Ectodermal cell (in vitro differentiated cells): ENCODE data around the gene TLR7.

Source experiments
- H3K27ac ChIP-seq: 2 replicates; pipeline ENCODE4 v1.7.0; 2013; ENCODE audit warnings: mild to moderate bottlenecking, low read depth, low read length; ENCODE audit not compliant: insufficient read depth, poor library complexity, severe bottlenecking
- H3K27me3 ChIP-seq: 2 replicates; pipeline ENCODE4 v1.7.0; 2013; ENCODE audit warnings: mild to moderate bottlenecking, low read length; ENCODE audit not compliant: insufficient read depth, control insufficient read depth, poor library complexity, severe bottlenecking
- H3K36me3 ChIP-seq: one replicate; pipeline ENCODE4 v1.7.0; 2013; ENCODE audit warnings: low read length; ENCODE audit not compliant: control insufficient read depth, insufficient read depth
- H3K4me1 ChIP-seq: one replicate; pipeline ENCODE4 v1.7.0; 2013; ENCODE audit warnings: low read length; ENCODE audit not compliant: control insufficient read depth, insufficient read depth
- H3K4me3 ChIP-seq: 2 replicates; pipeline ENCODE4 v1.7.0; 2013; ENCODE audit warnings: low read depth, low read length, control low read depth; ENCODE audit not compliant: insufficient read depth
- H3K9me3 ChIP-seq: 2 replicates; pipeline ENCODE4 v1.7.0; 2013; ENCODE audit warnings: mild to moderate bottlenecking, low read length, moderate library complexity; ENCODE audit not compliant: control insufficient read depth
- WGBS, 2 experiments: methylation state at CpG; one replicate each; pipeline ENCODE4 v1.1.7; 2013; ENCODE audit warnings: missing lambda C conversion rate in 2 of 2; 5-methylcytosine and 5-hydroxymethylcytosine counted together

The TLR7 gene

GRCh38 chrX:12867685-12868084, 813 bp downstream of the TLR7 start:
- Histone ChIP-seq H3K4me3 (no peak overlapping the region), H3K4me1 (no peaks in the 10 kb centered on the region), H3K9me3 (no peaks in the 10 kb centered on the region), H3K36me3 (no peaks in the 10 kb centered on the region), H3K27ac (no peak overlapping the region), H3K27me3 (no peaks in the 10 kb centered on the region)
- WGBS, 2 experiments, result 95 to 98% methylated on average over 3 to 4 of the region's 4 CpGs

DNA sequence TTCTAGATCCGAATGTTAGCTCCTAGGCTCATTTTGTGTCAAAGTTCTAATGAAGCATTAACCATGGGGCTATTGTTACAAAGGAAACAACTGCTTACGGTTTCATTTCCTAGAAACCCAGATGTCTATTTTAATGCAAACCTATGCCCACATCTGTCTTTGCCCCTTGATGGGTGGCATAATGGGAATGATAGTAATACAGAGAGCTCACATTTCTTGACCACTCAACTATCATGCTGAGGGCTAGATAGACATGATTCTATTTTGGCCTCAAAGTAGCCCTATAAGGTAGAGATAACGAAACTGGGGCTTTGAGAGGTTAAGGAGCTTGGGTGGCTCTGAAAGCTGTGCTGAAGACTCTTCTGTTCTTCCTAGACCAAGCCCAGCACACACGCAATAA, 1.9 kb downstream of the TLR7 start:
- WGBS, 2 experiments, result 96 to 100% methylated on average over 2 of the region's 4 CpGs
- Histone ChIP-seq H3K4me3 (no peak overlapping the region), H3K36me3 (no peaks in the 10 kb centered on the region), H3K4me1 (no peaks in the 10 kb centered on the region), H3K9me3 (no peaks in the 10 kb centered on the region), H3K27me3 (no peaks in the 10 kb centered on the region), H3K27ac (no peak overlapping the region)

GRCh38 chrX:12871257-12871656, 4.4 kb downstream of the TLR7 start:
- no peaks in the 10 kb centered on the region for H3K4me1 ChIP-seq
- H3K9me3 ChIP-seq, result no peaks in the 10 kb centered on the region
- no peak overlapping the region for H3K4me3 ChIP-seq
- 65 to 68% methylated on average over 6 of the region's 6 CpGs for WGBS, 2 experiments
- H3K27me3 ChIP-seq, result no peaks in the 10 kb centered on the region
- H3K36me3 ChIP-seq, result no peaks in the 10 kb centered on the region
- H3K27ac ChIP-seq, result no peak overlapping the region

DNA sequence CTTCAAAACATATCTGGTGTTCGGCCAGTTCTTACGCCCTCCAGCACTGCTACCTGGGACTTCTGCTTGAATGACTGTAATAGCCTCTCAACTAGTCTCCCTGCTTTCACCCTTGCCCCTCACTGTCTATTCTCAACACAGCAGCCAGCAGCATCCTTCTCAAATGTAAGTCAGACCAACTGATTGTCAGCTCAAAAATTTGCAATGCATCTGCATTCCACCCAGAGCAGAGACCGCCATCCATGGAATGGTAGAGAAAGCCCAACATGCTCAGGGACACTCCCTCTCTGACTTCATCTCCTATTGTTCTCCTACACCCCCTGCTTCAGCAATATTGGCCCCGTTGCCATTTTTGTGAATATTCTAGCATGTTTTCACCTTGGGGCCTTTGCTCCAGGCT, 5.9 kb downstream of the TLR7 start:
- Histone ChIP-seq H3K4me1 (no peaks in the 10 kb centered on the region), H3K27me3 (no peaks in the 10 kb centered on the region), H3K9me3 (no peaks in the 10 kb centered on the region), H3K4me3 (no peak overlapping the region), H3K36me3 (no peaks in the 10 kb centered on the region), H3K27ac (no peak overlapping the region)
- WGBS, 2 experiments, result 91 to 92% methylated on average over 4 of the region's 4 CpGs

DNA sequence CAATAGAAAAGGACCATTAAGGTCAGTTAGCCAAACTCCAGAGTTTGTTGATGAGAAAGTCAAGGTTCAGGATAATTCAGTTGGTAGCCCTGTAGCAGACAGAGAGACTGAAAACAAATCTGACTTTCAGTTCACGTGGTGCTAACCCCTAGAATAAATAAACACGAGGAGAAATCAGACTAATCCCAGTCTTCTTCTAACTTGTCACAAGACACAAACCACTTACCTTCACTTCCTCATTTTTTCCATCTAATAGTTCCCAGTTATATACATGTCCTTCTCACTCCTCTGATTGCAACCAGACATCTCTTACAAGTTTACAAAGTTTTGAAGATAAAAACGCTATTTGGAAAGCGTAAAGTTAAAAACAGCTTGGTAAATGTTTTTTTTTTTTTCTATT, 7.7 kb downstream of the TLR7 start:
- H3K27ac ChIP-seq, result no peak overlapping the region
- H3K4me1 ChIP-seq, result no peaks in the 10 kb centered on the region
- WGBS, 2 experiments, result 87 to 93% methylated on average over 2 to 3 of the region's 4 CpGs
- no peaks in the 10 kb centered on the region for H3K9me3 ChIP-seq
- H3K36me3 ChIP-seq, result no peaks in the 10 kb centered on the region
- H3K4me3 ChIP-seq, result no peak overlapping the region
- no peaks in the 10 kb centered on the region for H3K27me3 ChIP-seq

- 85 to 91% methylated on average over 8 of the region's 8 CpGs for WGBS, 2 experiments
- Histone ChIP-seq H3K4me1 (no peaks in the 10 kb centered on the region), H3K27ac (no peak overlapping the region), H3K9me3 (no peaks in the 10 kb centered on the region), H3K27me3 (no peaks in the 10 kb centered on the region), H3K36me3 (no peaks in the 10 kb centered on the region), H3K4me3 (no peak overlapping the region)
Observed at GRCh38 chrX:12877386-12877785, 10.5 kb downstream of the TLR7 start.

- Histone ChIP-seq H3K27me3 (no peaks in the 10 kb centered on the region), H3K9me3 (no peaks in the 10 kb centered on the region), H3K4me3 (no peak overlapping the region), H3K36me3 (no peaks in the 10 kb centered on the region), H3K27ac (no peak overlapping the region), H3K4me1 (no peaks in the 10 kb centered on the region)
- 86 to 91% methylated on average over 1 of the region's 1 CpG for WGBS, 2 experiments
Observed at GRCh38 chrX:12878536-12878935, 11.7 kb downstream of the TLR7 start.

DNA sequence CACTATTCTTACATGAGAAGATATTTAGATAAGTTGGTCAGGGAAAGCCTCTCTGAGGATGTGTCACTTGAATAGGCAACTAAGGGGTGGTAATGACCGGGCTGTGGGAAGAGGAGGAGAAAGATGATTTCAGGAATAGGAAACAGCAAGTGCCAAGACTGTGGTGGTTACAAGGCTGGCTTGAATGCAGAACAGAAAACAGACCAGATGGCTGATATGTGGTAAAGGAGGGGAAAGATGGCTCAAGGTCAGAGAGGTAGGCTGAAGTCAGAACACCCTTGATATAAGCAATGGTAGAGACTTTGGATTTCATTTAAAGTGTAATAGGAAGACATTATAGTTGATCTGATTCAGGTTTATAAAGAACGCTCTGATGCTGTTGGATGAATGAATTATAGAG, 15.0 kb downstream of the TLR7 start:
- no peaks in the 10 kb centered on the region for H3K27me3 ChIP-seq
- no peaks in the 10 kb centered on the region for H3K36me3 ChIP-seq
- H3K4me3 ChIP-seq, result no peak overlapping the region
- 91 to 94% methylated on average over 2 of the region's 2 CpGs for WGBS, 2 experiments
- no peak overlapping the region for H3K27ac ChIP-seq
- H3K4me1 ChIP-seq, result no peaks in the 10 kb centered on the region
- no peaks in the 10 kb centered on the region for H3K9me3 ChIP-seq

DNA sequence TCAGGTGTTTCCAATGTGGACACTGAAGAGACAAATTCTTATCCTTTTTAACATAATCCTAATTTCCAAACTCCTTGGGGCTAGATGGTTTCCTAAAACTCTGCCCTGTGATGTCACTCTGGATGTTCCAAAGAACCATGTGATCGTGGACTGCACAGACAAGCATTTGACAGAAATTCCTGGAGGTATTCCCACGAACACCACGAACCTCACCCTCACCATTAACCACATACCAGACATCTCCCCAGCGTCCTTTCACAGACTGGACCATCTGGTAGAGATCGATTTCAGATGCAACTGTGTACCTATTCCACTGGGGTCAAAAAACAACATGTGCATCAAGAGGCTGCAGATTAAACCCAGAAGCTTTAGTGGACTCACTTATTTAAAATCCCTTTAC, 18.6 kb downstream of the TLR7 start:
- H3K9me3 ChIP-seq, result no peaks in the 10 kb centered on the region
- no peaks in the 10 kb centered on the region for H3K36me3 ChIP-seq
- no peaks in the 10 kb centered on the region for H3K4me1 ChIP-seq
- no peaks in the 10 kb centered on the region for H3K27me3 ChIP-seq
- WGBS, 2 experiments, result 93 to 97% methylated on average over 5 of the region's 5 CpGs
- H3K4me3 ChIP-seq, result no peak overlapping the region
- H3K27ac ChIP-seq, result no peak overlapping the region

GRCh38 chrX:12886545-12886944, 19.7 kb downstream of the TLR7 start:
- 93 to 94% methylated on average over 2 to 3 of the region's 3 CpGs for WGBS, 2 experiments
- Histone ChIP-seq H3K4me3 (no peak overlapping the region), H3K27me3 (no peaks in the 10 kb centered on the region)

DNA sequence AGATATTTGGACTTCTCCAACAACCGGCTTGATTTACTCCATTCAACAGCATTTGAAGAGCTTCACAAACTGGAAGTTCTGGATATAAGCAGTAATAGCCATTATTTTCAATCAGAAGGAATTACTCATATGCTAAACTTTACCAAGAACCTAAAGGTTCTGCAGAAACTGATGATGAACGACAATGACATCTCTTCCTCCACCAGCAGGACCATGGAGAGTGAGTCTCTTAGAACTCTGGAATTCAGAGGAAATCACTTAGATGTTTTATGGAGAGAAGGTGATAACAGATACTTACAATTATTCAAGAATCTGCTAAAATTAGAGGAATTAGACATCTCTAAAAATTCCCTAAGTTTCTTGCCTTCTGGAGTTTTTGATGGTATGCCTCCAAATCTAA, 20.3 kb downstream of the TLR7 start:
- Histone ChIP-seq H3K27me3 (no peaks in the 10 kb centered on the region), H3K4me3 (no peak overlapping the region), H3K9me3 (no peaks in the 10 kb centered on the region), H3K27ac (no peak overlapping the region), H3K4me1 (no peaks in the 10 kb centered on the region), H3K36me3 (no peaks in the 10 kb centered on the region)
- 89% methylated on average over 1 of the region's 2 CpGs; no CpG with 5 or more reads in 1 of the 2 experiments for WGBS, 2 experiments

More at GRCh38 chrX:12886545-12886944, 19.7 kb downstream of the TLR7 start:
- Histone ChIP-seq H3K4me1 (no peaks in the 10 kb centered on the region), H3K36me3 (no peaks in the 10 kb centered on the region), H3K27ac (no peak overlapping the region), H3K9me3 (no peaks in the 10 kb centered on the region)
